ENCODE results near the gene UGT1A10. TPM values are rescaled to one million over a fixed set of nuclear protein-coding genes. Genes with fewer than 3 reads are reported as not detected.

The UGT1A10 gene
- polyA plus RNA-seq, 1 donor from 2014 or later = not detected

- no peak overlapping the region for H3K4me2 ChIP-seq (ENCODE audit: low read length)
- TF ChIP-seq MXI1 (conservative IDR thresholded peaks at IDR 0.05; ENCODE audit: poor library complexity, severe bottlenecking) = no peak
- no peak for TF ChIP-seq POLR2AphosphoS5 (IDR thresholded peaks at IDR 0.05)
- no peak for TF ChIP-seq RAD21 (conservative IDR thresholded peaks at IDR 0.05)
- no peak for TF ChIP-seq CTCF (IDR thresholded peaks at IDR 0.05; ENCODE audit: poor library complexity, severe bottlenecking)
- no peak for TF ChIP-seq EZH2 (IDR thresholded peaks at IDR 0.05; ENCODE audit: borderline replicate concordance, insufficient read depth, low read length, poor library complexity, severe bottlenecking)
- no peak for TF ChIP-seq SMC3 (conservative IDR thresholded peaks at IDR 0.05; ENCODE audit: poor library complexity)
- TF ChIP-seq EP300 (conservative IDR thresholded peaks at IDR 0.05; ENCODE audit: poor library complexity, severe bottlenecking) = no peak
- TF ChIP-seq, protein P1, sequence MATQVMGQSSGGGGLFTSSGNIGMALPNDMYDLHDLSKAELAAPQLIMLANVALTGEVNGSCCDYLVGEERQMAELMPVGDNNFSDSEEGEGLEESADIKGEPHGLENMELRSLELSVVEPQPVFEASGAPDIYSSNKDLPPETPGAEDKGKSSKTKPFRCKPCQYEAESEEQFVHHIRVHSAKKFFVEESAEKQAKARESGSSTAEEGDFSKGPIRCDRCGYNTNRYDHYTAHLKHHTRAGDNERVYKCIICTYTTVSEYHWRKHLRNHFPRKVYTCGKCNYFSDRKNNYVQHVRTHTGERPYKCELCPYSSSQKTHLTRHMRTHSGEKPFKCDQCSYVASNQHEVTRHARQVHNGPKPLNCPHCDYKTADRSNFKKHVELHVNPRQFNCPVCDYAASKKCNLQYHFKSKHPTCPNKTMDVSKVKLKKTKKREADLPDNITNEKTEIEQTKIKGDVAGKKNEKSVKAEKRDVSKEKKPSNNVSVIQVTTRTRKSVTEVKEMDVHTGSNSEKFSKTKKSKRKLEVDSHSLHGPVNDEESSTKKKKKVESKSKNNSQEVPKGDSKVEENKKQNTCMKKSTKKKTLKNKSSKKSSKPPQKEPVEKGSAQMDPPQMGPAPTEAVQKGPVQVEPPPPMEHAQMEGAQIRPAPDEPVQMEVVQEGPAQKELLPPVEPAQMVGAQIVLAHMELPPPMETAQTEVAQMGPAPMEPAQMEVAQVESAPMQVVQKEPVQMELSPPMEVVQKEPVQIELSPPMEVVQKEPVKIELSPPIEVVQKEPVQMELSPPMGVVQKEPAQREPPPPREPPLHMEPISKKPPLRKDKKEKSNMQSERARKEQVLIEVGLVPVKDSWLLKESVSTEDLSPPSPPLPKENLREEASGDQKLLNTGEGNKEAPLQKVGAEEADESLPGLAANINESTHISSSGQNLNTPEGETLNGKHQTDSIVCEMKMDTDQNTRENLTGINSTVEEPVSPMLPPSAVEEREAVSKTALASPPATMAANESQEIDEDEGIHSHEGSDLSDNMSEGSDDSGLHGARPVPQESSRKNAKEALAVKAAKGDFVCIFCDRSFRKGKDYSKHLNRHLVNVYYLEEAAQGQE (IDR thresholded peaks at IDR 0.05; ENCODE audit: borderline replicate concordance) = no peak
- TF ChIP-seq TAF1 (IDR thresholded peaks at IDR 0.05; ENCODE audit: low read depth) = no peak
- H3K79me2 ChIP-seq (replicated peaks; ENCODE audit: insufficient read depth, low read length) = no peaks in the 10 kb centered on the region
Measured at GRCh38 chr2:233764761-233765160, 128.5 kb downstream of the UGT1A10 start.

GRCh38 chr2:233766416-233766815, 130.2 kb downstream of the UGT1A10 start:
- Histone ChIP-seq H3K9ac (ENCODE audit: low read length) (no peak overlapping the region), H3K27me3 (ENCODE audit: insufficient read depth, low read depth, low read length) (no peaks in the 10 kb centered on the region), H3K27ac (ENCODE audit: low read length) (no peak overlapping the region), H3K36me3 (ENCODE audit: insufficient read depth, low read length) (no peaks in the 10 kb centered on the region), H3K4me3 (ENCODE audit: low read length) (no peak overlapping the region), H3K9me3 (ENCODE audit: low read length) (no peaks in the 10 kb centered on the region), H3K4me2 (ENCODE audit: low read length) (no peak overlapping the region), H4K20me1 (ENCODE audit: insufficient read depth) (no peaks in the 10 kb centered on the region), H3K9me2 (ENCODE audit: insufficient read depth, low read length) (no peaks in the 10 kb centered on the region), H2AFZ (ENCODE audit: low read depth, low read length) (no peak overlapping the region), H3K79me2 (replicated peaks; ENCODE audit: insufficient read depth, low read length) (no peaks in the 10 kb centered on the region), H3F3A (ENCODE audit: insufficient read depth, low read length, poor library complexity, severe bottlenecking) (no peaks in the 10 kb centered on the region)
- no peak for TF ChIP-seq SMC3 (conservative IDR thresholded peaks at IDR 0.05; ENCODE audit: poor library complexity)
- TF ChIP-seq CTCF (IDR thresholded peaks at IDR 0.05; ENCODE audit: poor library complexity, severe bottlenecking) = no peak
- TF ChIP-seq, protein P1 (IDR thresholded peaks at IDR 0.05; ENCODE audit: borderline replicate concordance) = no peak
- TF ChIP-seq TAF1 (IDR thresholded peaks at IDR 0.05; ENCODE audit: low read depth) = no peak
- no peak for TF ChIP-seq EZH2 (IDR thresholded peaks at IDR 0.05; ENCODE audit: borderline replicate concordance, insufficient read depth, low read length, poor library complexity, severe bottlenecking)
- no peak for TF ChIP-seq MXI1 (conservative IDR thresholded peaks at IDR 0.05; ENCODE audit: poor library complexity, severe bottlenecking)
- no peak for TF ChIP-seq RAD21 (conservative IDR thresholded peaks at IDR 0.05)
- TF ChIP-seq POLR2AphosphoS5 (IDR thresholded peaks at IDR 0.05) = no peak
- no peak for TF ChIP-seq EP300 (conservative IDR thresholded peaks at IDR 0.05; ENCODE audit: poor library complexity, severe bottlenecking)

More at GRCh38 chr2:233764761-233765160, 128.5 kb downstream of the UGT1A10 start:
- Histone ChIP-seq H3K27ac (ENCODE audit: low read length) (no peak overlapping the region), H3K9ac (ENCODE audit: low read length) (no peak overlapping the region), H3K27me3 (ENCODE audit: insufficient read depth, low read depth, low read length) (no peaks in the 10 kb centered on the region), H3K9me3 (ENCODE audit: low read length) (no peaks in the 10 kb centered on the region), H3K4me3 (ENCODE audit: low read length) (no peak overlapping the region), H4K20me1 (ENCODE audit: insufficient read depth) (no peaks in the 10 kb centered on the region), H3K9me2 (ENCODE audit: insufficient read depth, low read length) (no peaks in the 10 kb centered on the region), H3K36me3 (ENCODE audit: insufficient read depth, low read length) (no peaks in the 10 kb centered on the region), H3F3A (ENCODE audit: insufficient read depth, low read length, poor library complexity, severe bottlenecking) (no peaks in the 10 kb centered on the region), H2AFZ (ENCODE audit: low read depth, low read length) (no peak overlapping the region)

Measured in neural cell (in vitro differentiated cells).